ENCODE measurements around the gene ASB4. TPM values are rescaled to one million over a fixed set of nuclear protein-coding genes. Genes with fewer than 3 reads are reported as not detected.

The ASB4 gene
- total RNA-seq, 4 donors from 2014 or later = 0.34 to 1.5 TPM; not detected in 2

DNA sequence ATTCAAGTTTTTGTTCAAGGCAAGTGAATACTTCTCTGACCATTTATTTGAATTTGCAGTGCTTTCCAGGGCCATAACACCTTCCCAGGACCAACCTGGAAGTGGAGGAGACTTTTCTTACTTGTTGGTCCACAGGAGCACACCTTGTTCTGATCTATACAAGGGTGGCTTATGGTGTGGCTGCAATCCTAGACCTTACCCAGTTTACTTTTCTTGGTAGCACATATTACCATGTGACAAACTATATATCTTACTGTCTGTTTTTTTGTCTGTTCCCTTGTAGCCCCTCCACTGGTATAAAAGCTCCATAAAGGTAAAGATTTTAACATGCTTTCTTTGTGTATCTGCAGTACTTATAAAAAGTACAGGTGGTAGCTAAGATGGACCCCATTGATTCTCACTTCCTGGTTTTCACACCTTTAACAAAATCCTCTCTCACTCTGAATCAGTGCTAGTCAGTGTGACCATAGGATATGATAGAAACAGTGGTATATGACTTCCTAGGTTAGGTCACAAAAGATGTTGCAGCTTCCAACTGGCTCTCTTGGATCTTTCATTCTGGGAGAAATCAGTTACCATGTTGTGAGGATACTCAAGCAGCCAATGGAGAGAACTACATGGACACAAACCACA is 5.6 kb upstream of the ASB4 start:
- Histone ChIP-seq H3K9me3 (no peaks in the 10 kb centered on the region), H3K4me1 (no peaks in the 10 kb centered on the region), H3K36me3 (no peaks in the 10 kb centered on the region), H3K27ac (no peak overlapping the region), H3K4me3 (no peak overlapping the region), H3K27me3 (no peaks in the 10 kb centered on the region)
- TF ChIP-seq POLR2A (IDR thresholded peaks at IDR 0.05) = no peak
- intact Hi-C loops (cut with DNase I; ENCODE audit: low total_unique reads) = no loop called here
- no peak for DNase-seq

DNA sequence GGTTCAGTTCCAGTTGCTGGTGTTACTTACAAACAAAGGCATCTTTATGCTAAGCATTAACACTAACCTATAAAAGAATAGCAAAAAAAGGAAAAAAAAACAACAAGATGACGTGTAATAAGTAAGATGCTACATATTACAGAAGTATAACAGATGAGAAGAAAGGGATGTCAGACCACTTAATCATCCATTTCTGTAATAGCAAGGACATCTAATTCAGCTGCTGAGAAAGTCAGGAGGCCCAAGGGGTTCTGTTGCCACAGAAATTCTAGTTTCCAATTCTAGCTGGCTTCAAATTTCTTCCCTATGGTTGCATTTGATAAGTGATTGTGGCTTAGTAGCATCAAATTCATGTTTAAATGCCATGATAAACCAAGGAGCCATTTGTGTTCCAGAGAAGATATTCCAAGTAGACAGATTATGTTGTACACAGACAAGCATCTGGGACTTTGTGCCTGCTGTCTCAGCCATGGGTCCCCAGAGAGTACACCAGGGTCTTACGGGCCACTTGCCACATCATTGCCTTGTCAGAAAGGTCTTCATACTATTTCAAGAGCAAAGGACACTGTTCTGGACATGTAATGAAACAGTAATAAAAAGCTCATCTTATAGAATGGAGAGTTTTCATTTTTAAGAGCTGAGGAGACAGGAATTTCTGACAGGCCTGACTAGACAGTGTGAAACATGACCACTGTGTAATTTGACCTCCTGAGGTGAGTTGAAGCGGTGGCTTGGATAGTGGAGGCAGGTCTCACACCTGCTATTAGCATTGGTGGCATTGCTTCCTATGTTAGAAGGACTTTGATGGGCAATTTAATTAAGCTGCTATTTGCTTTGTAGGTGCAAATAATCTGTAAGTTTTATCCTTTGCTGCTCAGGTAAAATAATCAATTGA is 4.2 kb upstream of the ASB4 start:
- TF ChIP-seq, protein P1, sequence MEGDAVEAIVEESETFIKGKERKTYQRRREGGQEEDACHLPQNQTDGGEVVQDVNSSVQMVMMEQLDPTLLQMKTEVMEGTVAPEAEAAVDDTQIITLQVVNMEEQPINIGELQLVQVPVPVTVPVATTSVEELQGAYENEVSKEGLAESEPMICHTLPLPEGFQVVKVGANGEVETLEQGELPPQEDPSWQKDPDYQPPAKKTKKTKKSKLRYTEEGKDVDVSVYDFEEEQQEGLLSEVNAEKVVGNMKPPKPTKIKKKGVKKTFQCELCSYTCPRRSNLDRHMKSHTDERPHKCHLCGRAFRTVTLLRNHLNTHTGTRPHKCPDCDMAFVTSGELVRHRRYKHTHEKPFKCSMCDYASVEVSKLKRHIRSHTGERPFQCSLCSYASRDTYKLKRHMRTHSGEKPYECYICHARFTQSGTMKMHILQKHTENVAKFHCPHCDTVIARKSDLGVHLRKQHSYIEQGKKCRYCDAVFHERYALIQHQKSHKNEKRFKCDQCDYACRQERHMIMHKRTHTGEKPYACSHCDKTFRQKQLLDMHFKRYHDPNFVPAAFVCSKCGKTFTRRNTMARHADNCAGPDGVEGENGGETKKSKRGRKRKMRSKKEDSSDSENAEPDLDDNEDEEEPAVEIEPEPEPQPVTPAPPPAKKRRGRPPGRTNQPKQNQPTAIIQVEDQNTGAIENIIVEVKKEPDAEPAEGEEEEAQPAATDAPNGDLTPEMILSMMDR (IDR thresholded peaks at IDR 0.05) = no peak
- no peak for TF ChIP-seq POLR2A (IDR thresholded peaks at IDR 0.05)
- DNase-seq = no peak
- Histone ChIP-seq H3K27ac (no peak overlapping the region), H3K4me1 (no peaks in the 10 kb centered on the region), H3K27me3 (no peaks in the 10 kb centered on the region), H3K36me3 (no peaks in the 10 kb centered on the region), H3K9me3 (no peaks in the 10 kb centered on the region), H3K4me3 (no peak overlapping the region)
- intact Hi-C loops (cut with DNase I; ENCODE audit: low total_unique reads) = no loop called here

DNA sequence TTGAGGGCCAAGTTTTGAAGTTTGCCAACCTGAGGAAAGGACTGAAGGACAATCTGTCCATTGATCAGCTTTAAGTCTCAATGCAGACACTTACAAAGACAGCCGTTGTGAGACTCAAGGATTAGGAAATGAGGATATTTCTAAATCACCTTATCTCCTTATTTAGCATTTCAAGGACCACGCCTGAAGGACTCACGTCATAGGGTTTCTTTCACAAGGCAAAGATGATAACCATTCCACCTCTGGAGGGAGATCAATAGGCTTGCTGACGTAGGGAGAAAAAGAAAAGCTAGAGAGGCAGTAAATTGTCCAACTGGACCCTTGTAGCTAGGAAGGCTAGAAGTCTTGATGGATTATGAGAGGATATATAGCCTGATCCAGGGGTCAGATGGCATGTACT is 3.3 kb upstream of the ASB4 start:
- Histone ChIP-seq H3K4me1 (no peaks in the 10 kb centered on the region), H3K36me3 (no peaks in the 10 kb centered on the region), H3K9me3 (no peaks in the 10 kb centered on the region), H3K27me3 (no peaks in the 10 kb centered on the region), H3K27ac (no peak overlapping the region), H3K4me3 (no peak overlapping the region)
- DNase-seq = no peak
- intact Hi-C loops (cut with DNase I; ENCODE audit: low total_unique reads) = no loop called here
- no peak for TF ChIP-seq POLR2A (IDR thresholded peaks at IDR 0.05)
- TF ChIP-seq, protein P1 (IDR thresholded peaks at IDR 0.05) = no peak

DNA sequence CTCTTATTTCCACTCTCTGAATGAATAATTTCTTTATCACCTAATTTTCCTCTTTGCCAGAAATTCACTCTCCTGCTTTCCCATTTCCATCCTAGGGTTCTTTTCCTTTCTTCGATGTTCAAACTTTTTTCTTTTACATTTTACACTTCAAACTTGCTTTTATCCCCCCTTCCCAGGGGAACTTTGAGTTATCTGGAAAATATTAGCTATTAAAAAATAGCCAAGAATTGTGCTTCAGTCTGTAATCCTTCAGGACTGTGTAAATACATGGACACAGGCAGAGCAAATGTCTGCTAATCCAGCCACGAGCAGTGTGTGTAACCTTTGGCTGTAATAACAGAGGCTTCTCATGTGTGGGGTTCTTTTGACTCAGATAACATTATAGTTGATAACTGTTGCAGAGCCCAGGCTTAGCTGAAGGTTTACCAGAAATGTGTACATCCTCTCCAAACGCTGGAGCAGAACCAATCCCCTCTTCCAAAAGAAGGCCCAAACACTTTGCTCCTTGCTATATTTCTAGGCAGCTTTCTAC is 4.6 kb downstream of the ASB4 start:
- no peaks in the 10 kb centered on the region for H3K36me3 ChIP-seq
- H3K9me3 ChIP-seq = no peaks in the 10 kb centered on the region
- H3K4me3 ChIP-seq = no peak overlapping the region
- TF ChIP-seq, protein P1 (IDR thresholded peaks at IDR 0.05) = no peak
- TF ChIP-seq POLR2A (IDR thresholded peaks at IDR 0.05) = no peak
- no peak overlapping the region for H3K27ac ChIP-seq
- intact Hi-C loops (cut with DNase I; ENCODE audit: low total_unique reads) = no loop called here
- H3K4me1 ChIP-seq = no peaks in the 10 kb centered on the region
- no peak for DNase-seq
- no peaks in the 10 kb centered on the region for H3K27me3 ChIP-seq

DNA sequence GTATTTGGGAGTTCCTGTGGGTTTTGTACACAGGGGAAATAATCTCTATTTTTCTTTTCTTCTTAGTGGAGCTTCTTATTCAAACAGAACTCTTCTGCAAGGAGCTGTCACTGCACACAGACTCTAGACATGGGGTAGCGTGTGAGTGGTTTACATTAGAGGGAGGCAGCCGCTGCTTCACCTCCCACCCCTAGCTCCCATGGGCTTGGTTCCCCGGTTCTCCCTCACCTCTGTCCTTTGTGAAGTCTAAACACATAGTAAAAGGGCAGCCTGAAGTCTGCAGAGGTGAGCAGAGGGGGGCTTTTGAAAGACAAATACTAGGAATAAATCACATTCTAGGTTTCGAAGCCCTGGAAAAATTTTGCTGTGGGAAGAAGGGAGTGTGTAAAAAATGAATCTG is 5.5 kb downstream of the ASB4 start:
- H3K27me3 ChIP-seq = no peaks in the 10 kb centered on the region
- H3K36me3 ChIP-seq = no peaks in the 10 kb centered on the region
- H3K4me3 ChIP-seq = no peak overlapping the region
- no peaks in the 10 kb centered on the region for H3K9me3 ChIP-seq
- DNase-seq = no peak
- H3K27ac ChIP-seq = no peak overlapping the region
- intact Hi-C loops (cut with DNase I; ENCODE audit: low total_unique reads) = no loop called here
- no peaks in the 10 kb centered on the region for H3K4me1 ChIP-seq
- TF ChIP-seq POLR2A (IDR thresholded peaks at IDR 0.05) = no peak
- TF ChIP-seq, protein P1 (IDR thresholded peaks at IDR 0.05) = no peak

Data from uterus (tissue), 4 donors.